Endothelial cell (in vitro differentiated cells): ENCODE measurements around the gene LRRC55. TPM values are rescaled to one million over a fixed set of nuclear protein-coding genes. Genes with fewer than 3 reads are reported as not detected.

Experiments
- total RNA-seq: library from RNA; stranded (reverse); fragmentation: NEBNext Ultra II Directional; extraction: Animal tissue kit (Norgen Biotek cat#: 25700); gene quantifications from one replicate; pipeline ENCODE4 v1.2.1, GENCODE V29; 2021; ENCODE audit not compliant: unreplicated experiment

LRRC55 gene
- total RNA-seq, 1 donor from 2014 or later: 4.7 TPM

Other genes starting within 250 kb of the LRRC55 start
- not detected for gene OR5AK2, start 193.0 kb upstream of the LRRC55 start, total RNA-seq
- 48.8 TPM for gene APLNR, start 55.3 kb downstream of the LRRC55 start, total RNA-seq
- 122 TPM for gene TNKS1BP1, start 143.0 kb downstream of the LRRC55 start, total RNA-seq
- 134 TPM for gene SSRP1, start 153.9 kb downstream of the LRRC55 start, total RNA-seq
- gene P2RX3, start 156.4 kb downstream of the LRRC55 start, total RNA-seq: 0.23 TPM
- not detected for gene PRG3, start 199.2 kb downstream of the LRRC55 start, total RNA-seq
- not detected for gene PRG2, start 208.7 kb downstream of the LRRC55 start, total RNA-seq
- 17.5 TPM for gene SLC43A3, start 245.2 kb downstream of the LRRC55 start, total RNA-seq